ENCODE data around the gene BAZ2B. TPM values are rescaled to one million over a fixed set of nuclear protein-coding genes. Genes with fewer than 3 reads are reported as not detected.
A peak's percentile ranks its signal among the peaks of the same experiment; 100 is the strongest.

The BAZ2B gene
- total and polyA plus RNA-seq, 2 of the 13 experiments (the other 11 are each of a cell fraction or from before 2014, with no cell fraction given), result 14.0 to 15.1 TPM

GRCh38 chr2:159399716-159400415 lies 216.5 kb downstream of the BAZ2B start (continued):
- no peak for TF ChIP-seq MNT (IDR thresholded peaks at IDR 0.05)
- no peak for TF ChIP-seq IRF1 (CRISPR knock-in tag; IDR thresholded peaks at IDR 0.05; ENCODE audit: low read depth)
- TF ChIP-seq GATAD2A (CRISPR knock-in tag; IDR thresholded peaks at IDR 0.05), result 0 out of 2 replicates have a peak, but pooled peaks have one; percentile 58
- TF ChIP-seq REPIN1 (CRISPR knock-in tag; IDR thresholded peaks at IDR 0.05; ENCODE audit: borderline replicate concordance, low read depth), result no peak
- no peak for TF ChIP-seq HOXA7 (CRISPR knock-in tag; IDR thresholded peaks at IDR 0.05)
- no peak for TF ChIP-seq MAFG (CRISPR knock-in tag; IDR thresholded peaks at IDR 0.05)
- peak; percentile 69; the same call in 1 of the 2 replicates for TF ChIP-seq MIXL1 (CRISPR knock-in tag; IDR thresholded peaks at IDR 0.05)
- TF ChIP-seq TBL1XR1 (IDR thresholded peaks at IDR 0.05; ENCODE audit: borderline replicate concordance, low read length, partially characterized antibody), result no peak
- TF ChIP-seq NR3C1 (CRISPR knock-in tag; IDR thresholded peaks at IDR 0.05), result no peak
- TF ChIP-seq SOX13 (IDR thresholded peaks at IDR 0.05), result no peak
- TF ChIP-seq SOX13 (CRISPR knock-in tag; conservative IDR thresholded peaks at IDR 0.05 in 1 of 2, IDR thresholded peaks at IDR 0.05 in 1 of 2), result no peak
- no peak for TF ChIP-seq GMEB1 (CRISPR knock-in tag; IDR thresholded peaks at IDR 0.05; ENCODE audit: borderline replicate concordance)
- TF ChIP-seq RFX3 (CRISPR knock-in tag; IDR thresholded peaks at IDR 0.05), result no peak
- peak in 1 of 2 experiments; percentile 20; a peak in 1 of 4 replicates for TF ChIP-seq MAFK (conservative IDR thresholded peaks at IDR 0.05 in 1 of 2, IDR thresholded peaks at IDR 0.05 in 1 of 2; ENCODE audit: low read length in 2 of 2)
- no peak for TF ChIP-seq ZNF331 (CRISPR knock-in tag; IDR thresholded peaks at IDR 0.05)
- TF ChIP-seq ELF3 (CRISPR knock-in tag; IDR thresholded peaks at IDR 0.05), result peak; percentile 30; the same call in 1 of the 2 replicates
- peak; percentile 66 for TF ChIP-seq PAXIP1 (CRISPR knock-in tag; conservative IDR thresholded peaks at IDR 0.05)
